ENCODE results near the gene IQSEC1.

Gene IQSEC1

GRCh38 chr3:13027154-13027553 is 46.1 kb downstream of the IQSEC1 start:
- in situ Hi-C loops (cut with MboI; ENCODE audit: low pct_unique_long_range_greater_than_20kb, low sequenced_read_pairs, unreplicated experiment): no loop called here
- DNase-seq (ENCODE audit: low spot score): no peak
- TF ChIP-seq CTCF (IDR thresholded peaks at IDR 0.05; ENCODE audit: extremely low read depth, insufficient read depth, missing control alignments): no peak

- DNase-seq (ENCODE audit: low spot score): no peak
- in situ Hi-C loops (cut with MboI; ENCODE audit: low pct_unique_long_range_greater_than_20kb, low sequenced_read_pairs, unreplicated experiment): no loop called here
- no peak for TF ChIP-seq CTCF (IDR thresholded peaks at IDR 0.05; ENCODE audit: extremely low read depth, insufficient read depth, missing control alignments)
Measured at GRCh38 chr3:13026534-13026933, 46.7 kb downstream of the IQSEC1 start.

- in situ Hi-C loops (cut with MboI; ENCODE audit: low pct_unique_long_range_greater_than_20kb, low sequenced_read_pairs, unreplicated experiment): no loop called here
Measured at GRCh38 chr3:13025778-13026518, 47.3 kb downstream of the IQSEC1 start.

GRCh38 chr3:13025090-13025489 is 48.1 kb downstream of the IQSEC1 start:
- TF ChIP-seq CTCF (IDR thresholded peaks at IDR 0.05; ENCODE audit: extremely low read depth, insufficient read depth, missing control alignments): no peak
- DNase-seq (ENCODE audit: low spot score): no peak
- in situ Hi-C loops (cut with MboI; ENCODE audit: low pct_unique_long_range_greater_than_20kb, low sequenced_read_pairs, unreplicated experiment): no loop called here

More at GRCh38 chr3:13025778-13026518, 47.3 kb downstream of the IQSEC1 start:
- no peak for DNase-seq (ENCODE audit: low spot score)
- no peak for TF ChIP-seq CTCF (IDR thresholded peaks at IDR 0.05; ENCODE audit: extremely low read depth, insufficient read depth, missing control alignments)

GRCh38 chr3:13024765-13025065 is 48.5 kb downstream of the IQSEC1 start:
- no peak for TF ChIP-seq CTCF (IDR thresholded peaks at IDR 0.05; ENCODE audit: extremely low read depth, insufficient read depth, missing control alignments)
- in situ Hi-C loops (cut with MboI; ENCODE audit: low pct_unique_long_range_greater_than_20kb, low sequenced_read_pairs, unreplicated experiment): no loop called here
- DNase-seq (ENCODE audit: low spot score): no peak

- in situ Hi-C loops (cut with MboI; ENCODE audit: low pct_unique_long_range_greater_than_20kb, low sequenced_read_pairs, unreplicated experiment): no loop called here
- DNase-seq (ENCODE audit: low spot score): no peak
- TF ChIP-seq CTCF (IDR thresholded peaks at IDR 0.05; ENCODE audit: extremely low read depth, insufficient read depth, missing control alignments): no peak
Measured at GRCh38 chr3:13023971-13024764, 49.1 kb downstream of the IQSEC1 start.
